Measurements from ENCODE around the gene RAB3GAP1.

DNA sequence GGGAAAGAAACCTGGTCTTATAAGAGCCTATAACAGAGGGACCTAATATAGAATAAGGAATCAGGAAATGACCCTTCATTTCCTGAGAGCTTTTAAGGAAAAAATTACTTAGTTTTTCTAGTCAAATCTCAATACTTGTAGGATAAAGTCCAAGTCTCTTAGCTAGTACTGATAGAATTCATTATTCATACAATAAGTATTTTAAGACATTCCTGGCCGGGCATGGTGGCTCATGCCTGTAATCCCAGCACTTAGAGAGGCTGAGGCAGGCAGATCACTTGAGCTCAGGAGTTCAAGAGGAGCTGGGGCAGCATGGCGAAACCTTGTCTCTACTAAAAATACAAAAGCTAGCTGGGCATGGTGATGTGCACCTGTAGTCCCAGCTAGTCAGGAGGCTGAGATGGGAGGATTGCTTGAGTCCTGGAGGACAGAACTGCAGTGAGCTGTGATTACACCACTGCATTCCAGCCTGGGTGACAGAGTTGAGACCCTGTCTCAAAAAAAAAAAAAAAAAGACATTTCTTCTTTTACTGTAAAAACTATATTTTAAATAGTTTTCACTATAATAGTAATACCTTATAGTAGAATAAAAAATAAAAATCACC, 3.2 kb downstream of the RAB3GAP1 start:
- TF ChIP-seq, protein P1, sequence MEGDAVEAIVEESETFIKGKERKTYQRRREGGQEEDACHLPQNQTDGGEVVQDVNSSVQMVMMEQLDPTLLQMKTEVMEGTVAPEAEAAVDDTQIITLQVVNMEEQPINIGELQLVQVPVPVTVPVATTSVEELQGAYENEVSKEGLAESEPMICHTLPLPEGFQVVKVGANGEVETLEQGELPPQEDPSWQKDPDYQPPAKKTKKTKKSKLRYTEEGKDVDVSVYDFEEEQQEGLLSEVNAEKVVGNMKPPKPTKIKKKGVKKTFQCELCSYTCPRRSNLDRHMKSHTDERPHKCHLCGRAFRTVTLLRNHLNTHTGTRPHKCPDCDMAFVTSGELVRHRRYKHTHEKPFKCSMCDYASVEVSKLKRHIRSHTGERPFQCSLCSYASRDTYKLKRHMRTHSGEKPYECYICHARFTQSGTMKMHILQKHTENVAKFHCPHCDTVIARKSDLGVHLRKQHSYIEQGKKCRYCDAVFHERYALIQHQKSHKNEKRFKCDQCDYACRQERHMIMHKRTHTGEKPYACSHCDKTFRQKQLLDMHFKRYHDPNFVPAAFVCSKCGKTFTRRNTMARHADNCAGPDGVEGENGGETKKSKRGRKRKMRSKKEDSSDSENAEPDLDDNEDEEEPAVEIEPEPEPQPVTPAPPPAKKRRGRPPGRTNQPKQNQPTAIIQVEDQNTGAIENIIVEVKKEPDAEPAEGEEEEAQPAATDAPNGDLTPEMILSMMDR (IDR thresholded peaks at IDR 0.05), result no peak
- TF ChIP-seq EZH2 (IDR thresholded peaks at IDR 0.05; ENCODE audit: borderline replicate concordance, insufficient read depth, low read depth, low read length, poor library complexity, severe bottlenecking), result no peak
